ENCODE data around the gene SSC4D. TPM values are rescaled to one million over a fixed set of nuclear protein-coding genes. Genes with fewer than 3 reads are reported as not detected.
"Not testable (repeated sequence)": the region's sequence is repeated elsewhere in the genome, so short reads cannot be mapped to it uniquely, and the experiment has no call there.

The SSC4D gene
- 0.99 TPM for total RNA-seq
- long read RNA-seq, partial matches to known transcripts, result 4 of 4 reads
- long read RNA-seq, other reads (novel, unspliced or antisense), result 0 of 4 reads

DNA sequence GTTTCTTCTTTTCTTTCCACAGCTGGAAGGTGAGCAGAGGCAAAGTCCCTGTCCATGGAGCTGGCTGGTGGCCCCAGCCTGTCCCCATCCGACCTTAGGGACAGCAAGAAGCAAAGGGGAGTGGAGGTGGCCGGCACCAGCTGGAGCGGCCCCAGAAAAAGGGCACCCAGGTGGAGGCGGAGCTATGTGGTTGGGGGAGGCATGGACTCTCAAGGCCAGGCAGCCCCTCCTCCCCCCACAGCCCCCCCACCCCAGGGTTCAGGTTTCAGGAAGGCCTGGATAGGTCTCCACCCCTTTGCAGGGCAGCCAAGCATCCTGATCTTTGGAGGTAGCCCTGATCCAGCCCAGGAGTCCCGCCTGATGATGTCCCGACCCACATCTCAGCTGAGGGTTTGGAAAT, at the start of gene SSC4D:
TSS of gene SSC4D (minus strand) at position 161 of the 400 bp plus-strand sequence. CDS start 5,258 bp downstream, outside the sequence.
- Histone ChIP-seq H3K4me1 (no peaks in the 10 kb centered on the region), H3K36me3 (no peaks in the 10 kb centered on the region), H3K4me3 (no peak within 1 kb of the TSS), H3K27me3 (ENCODE audit: low read depth) (peaks cover 7% of the 10 kb centered on the region), H3K9me3 (replicated peaks) (no peaks in the 10 kb centered on the region), H3K27ac (replicated peaks) (no peak within 1 kb of the TSS)
- DNase-seq, result no peak
- TF ChIP-seq, protein P1, sequence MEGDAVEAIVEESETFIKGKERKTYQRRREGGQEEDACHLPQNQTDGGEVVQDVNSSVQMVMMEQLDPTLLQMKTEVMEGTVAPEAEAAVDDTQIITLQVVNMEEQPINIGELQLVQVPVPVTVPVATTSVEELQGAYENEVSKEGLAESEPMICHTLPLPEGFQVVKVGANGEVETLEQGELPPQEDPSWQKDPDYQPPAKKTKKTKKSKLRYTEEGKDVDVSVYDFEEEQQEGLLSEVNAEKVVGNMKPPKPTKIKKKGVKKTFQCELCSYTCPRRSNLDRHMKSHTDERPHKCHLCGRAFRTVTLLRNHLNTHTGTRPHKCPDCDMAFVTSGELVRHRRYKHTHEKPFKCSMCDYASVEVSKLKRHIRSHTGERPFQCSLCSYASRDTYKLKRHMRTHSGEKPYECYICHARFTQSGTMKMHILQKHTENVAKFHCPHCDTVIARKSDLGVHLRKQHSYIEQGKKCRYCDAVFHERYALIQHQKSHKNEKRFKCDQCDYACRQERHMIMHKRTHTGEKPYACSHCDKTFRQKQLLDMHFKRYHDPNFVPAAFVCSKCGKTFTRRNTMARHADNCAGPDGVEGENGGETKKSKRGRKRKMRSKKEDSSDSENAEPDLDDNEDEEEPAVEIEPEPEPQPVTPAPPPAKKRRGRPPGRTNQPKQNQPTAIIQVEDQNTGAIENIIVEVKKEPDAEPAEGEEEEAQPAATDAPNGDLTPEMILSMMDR (IDR thresholded peaks at IDR 0.05; ENCODE audit: borderline replicate concordance), result no peak
- intact Hi-C loops (cut with micrococcal nuclease), result no loop called here

DNA sequence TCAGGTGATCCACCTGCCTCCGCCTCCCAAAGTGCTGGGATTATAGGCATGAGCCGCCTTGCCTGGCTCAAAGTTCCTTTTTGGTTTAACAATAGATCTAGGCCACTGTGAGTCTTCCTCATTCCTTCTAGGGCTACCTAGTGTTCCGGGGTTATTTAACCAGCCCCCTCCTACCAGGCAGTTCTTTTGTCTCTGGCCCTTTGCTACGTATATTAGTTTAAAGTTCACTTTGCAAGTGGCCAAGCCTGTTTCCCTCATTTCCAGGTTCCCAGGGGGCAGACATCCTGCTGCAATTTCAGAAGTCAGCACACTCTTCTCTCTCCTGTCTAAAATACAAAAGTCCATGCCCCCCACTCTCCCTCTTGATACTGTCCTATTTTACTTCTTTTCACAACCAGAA, 49.0 kb upstream of the SSC4D start:
- H3K4me3 ChIP-seq; H3K27ac ChIP-seq (replicated peaks); H3K36me3 ChIP-seq; DNase-seq; intact Hi-C loops (cut with micrococcal nuclease); H3K4me1 ChIP-seq; H3K27me3 ChIP-seq (ENCODE audit: low read depth); H3K9me3 ChIP-seq (replicated peaks): not testable (repeated sequence)

DNA sequence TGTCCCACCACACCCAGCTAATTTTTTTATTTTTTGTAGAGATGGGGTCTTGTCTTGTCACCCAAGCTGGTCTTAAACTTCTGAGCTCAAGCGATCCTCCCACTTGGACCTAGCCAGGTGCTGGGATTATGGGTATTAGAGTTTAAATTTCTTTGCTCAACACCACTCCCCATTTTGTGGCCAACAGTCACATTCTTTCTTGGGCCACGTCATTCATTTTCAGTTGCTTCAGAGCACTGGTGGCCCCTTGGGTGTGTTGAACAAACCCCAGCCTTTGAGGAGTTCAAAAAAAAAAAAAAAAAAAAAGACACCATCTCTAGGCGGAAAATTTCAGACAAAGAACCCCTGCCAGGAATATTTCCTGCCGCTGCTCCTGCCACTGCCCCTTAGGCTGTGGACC, 47.5 kb upstream of the SSC4D start:
- H3K4me3 ChIP-seq; H3K9me3 ChIP-seq (replicated peaks); intact Hi-C loops (cut with micrococcal nuclease); H3K27ac ChIP-seq (replicated peaks); H3K36me3 ChIP-seq; DNase-seq; H3K27me3 ChIP-seq (ENCODE audit: low read depth); H3K4me1 ChIP-seq: not testable (repeated sequence)

DNA sequence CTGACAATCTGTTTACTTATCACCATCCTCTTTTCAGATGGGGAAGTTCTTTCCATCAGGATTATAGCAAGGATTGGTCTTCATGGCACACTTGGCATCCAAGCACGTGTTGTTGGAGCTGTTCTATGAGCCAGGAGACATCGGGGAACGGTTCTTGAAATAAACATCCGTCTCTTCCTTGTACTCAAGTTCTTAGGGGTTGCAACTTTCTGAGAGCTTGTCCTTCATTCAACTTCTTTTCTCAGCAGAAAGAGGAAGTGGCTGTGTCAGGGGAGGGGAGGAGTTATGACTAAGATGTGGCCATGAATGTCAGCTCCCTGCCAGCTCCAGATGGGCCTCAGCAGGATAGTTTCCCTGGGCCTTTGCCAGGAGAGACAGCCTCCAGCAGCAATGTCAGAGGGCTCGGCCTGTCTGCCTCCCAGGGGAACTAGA, 36.1 kb upstream of the SSC4D start:
- H3K27ac ChIP-seq (replicated peaks), result peak overlapping the region; percentile 57
- H3K9me3 ChIP-seq (replicated peaks); H3K4me1 ChIP-seq; H3K36me3 ChIP-seq; H3K4me3 ChIP-seq; intact Hi-C loops (cut with micrococcal nuclease); H3K27me3 ChIP-seq (ENCODE audit: low read depth): not testable (repeated sequence)
- peak; percentile 62 for DNase-seq

DNA sequence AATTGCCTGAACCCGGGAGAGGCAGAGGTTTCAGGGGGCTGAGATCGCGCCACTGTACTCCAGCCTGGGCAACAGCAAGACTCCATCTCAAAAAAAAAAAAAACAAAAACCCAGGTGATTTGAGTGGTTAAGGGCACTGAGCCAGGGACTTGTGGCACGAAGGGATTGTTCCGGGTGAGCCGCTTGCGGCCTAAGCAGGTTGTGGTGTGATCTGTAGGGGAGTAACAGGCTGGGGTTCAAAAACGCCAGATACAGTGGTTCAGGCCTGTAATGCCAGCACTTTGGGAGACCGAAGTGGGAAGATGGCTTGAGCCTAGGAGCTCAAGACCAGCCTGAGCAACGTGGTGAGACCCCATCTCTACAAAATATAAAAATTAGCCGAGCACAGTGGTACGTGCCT, 34.3 kb upstream of the SSC4D start:
- DNase-seq; intact Hi-C loops (cut with micrococcal nuclease); H3K4me3 ChIP-seq; H3K9me3 ChIP-seq (replicated peaks); H3K27ac ChIP-seq (replicated peaks); H3K4me1 ChIP-seq; H3K27me3 ChIP-seq (ENCODE audit: low read depth); H3K36me3 ChIP-seq: not testable (repeated sequence)

DNA sequence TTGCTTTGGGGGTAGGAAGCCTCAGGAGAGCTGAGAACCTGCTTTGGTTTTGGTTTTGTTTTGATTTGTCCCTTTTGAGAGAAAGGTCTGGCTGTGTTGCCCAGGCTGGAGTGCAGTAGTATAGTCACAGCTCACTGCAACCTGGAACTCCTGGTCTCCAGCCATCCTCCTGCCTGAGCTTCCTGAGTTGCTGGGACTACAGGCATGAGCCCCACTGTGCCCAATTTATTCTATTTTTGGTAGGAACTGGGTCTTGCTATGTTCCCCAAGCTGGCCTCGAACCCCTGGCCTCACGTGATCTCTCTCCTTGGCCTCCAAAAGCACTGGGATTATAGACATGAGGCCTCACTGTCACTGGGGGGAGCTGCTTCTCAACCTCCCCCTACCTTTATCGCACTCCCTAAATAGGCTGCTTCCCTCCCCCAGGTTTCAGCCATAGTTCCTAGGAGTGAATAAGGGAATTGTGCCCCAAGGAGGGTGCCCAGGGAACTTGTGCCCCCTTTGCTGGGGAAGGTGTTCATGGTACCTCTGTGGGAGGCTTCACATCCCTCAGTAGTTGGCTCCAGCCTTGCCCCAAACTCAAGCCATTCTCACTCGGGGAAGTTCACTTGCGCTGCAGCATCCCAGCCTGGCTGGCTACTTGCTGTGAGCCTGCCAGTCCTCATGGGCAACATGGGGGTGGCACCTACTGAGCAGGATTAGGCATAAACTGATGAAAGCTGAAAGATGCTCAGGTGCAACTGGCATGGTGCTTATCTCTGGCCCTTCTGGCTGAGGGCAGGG, 33.4 kb upstream of the SSC4D start:
- H3K4me1 ChIP-seq; H3K36me3 ChIP-seq; H3K4me3 ChIP-seq; intact Hi-C loops (cut with micrococcal nuclease); H3K27me3 ChIP-seq (ENCODE audit: low read depth); H3K27ac ChIP-seq (replicated peaks); DNase-seq; H3K9me3 ChIP-seq (replicated peaks): not testable (repeated sequence)

DNA sequence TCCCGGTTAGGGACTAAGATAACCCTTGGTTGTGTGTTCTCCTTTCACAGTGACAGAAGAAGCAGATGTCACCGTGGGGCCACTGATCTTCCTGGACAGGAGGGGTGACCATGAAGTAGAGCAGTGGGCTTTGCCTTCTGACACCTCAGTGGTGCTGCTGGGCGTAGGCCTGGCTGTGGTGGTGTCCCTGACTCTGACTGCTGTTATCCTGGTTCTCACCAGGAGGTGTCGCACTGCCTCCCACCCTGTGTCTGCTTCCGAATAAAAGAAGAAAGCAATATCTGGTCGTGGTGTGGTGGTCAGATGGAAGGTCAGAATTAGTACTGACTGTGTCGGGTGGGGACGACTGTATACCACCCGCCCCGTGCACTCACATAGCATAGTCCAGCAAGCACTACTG, 32.3 kb upstream of the SSC4D start:
- H3K4me1 ChIP-seq; H3K27me3 ChIP-seq (ENCODE audit: low read depth); H3K27ac ChIP-seq (replicated peaks); H3K9me3 ChIP-seq (replicated peaks); DNase-seq; H3K4me3 ChIP-seq; H3K36me3 ChIP-seq; intact Hi-C loops (cut with micrococcal nuclease): not testable (repeated sequence)

DNA sequence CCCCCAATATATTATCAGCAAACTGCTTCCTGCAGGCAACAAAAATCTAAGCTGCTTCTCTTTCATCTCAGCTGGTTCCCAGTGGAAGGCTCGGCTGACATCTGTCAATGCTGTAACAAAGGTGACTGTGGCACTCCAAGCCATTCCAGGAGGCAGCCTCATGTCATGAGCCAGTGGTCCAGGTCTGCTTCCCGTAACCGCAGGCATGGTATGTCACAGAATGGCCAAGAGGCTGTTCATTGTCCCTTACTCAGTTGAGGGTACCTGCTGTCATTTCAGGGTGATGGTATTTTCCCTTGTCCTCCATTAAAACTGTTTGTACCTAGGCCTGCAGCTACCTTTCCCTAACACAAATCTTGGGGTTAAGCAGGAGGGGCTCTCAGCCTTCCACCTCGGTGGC, 30.9 kb upstream of the SSC4D start:
- H3K36me3 ChIP-seq; DNase-seq; H3K27me3 ChIP-seq (ENCODE audit: low read depth); H3K4me1 ChIP-seq; intact Hi-C loops (cut with micrococcal nuclease); H3K9me3 ChIP-seq (replicated peaks); H3K4me3 ChIP-seq; H3K27ac ChIP-seq (replicated peaks): not testable (repeated sequence)

DNA sequence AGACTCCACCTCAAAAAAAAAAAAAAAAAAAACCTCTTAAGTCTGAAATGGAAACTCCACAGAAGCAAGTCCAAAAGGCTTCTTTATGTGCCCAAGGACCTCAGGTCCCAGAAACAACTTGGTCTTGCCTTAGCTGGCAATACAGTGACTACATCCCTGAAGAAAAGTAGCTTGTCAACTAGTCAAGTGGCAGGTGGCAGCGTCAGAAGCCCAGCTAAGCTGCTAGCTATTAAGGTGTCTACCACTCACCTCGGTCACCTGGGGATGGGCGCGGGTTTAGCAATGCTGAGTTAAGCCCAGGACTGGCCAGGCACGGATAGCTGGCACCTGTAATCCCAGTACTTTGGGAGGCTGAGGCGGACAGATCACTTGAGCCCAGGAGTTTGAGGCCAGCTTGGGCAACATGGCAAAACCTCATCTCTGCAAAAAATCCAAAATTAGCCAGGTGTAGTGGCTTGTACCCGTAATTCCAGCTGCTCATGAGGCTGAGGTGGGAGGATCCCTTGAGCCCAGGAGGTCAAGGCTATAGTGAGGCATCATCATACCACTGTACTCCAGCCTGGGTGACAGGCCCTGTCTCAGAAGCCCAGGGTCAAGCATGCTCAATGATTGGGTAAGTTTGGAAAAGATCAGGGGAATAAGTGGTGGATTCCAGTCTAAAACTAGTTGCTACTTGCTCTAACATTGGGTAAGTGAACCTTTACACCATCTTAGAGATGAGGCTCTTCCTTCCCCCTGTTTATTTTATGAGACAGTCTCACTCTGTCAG, 29.8 kb upstream of the SSC4D start:
- DNase-seq; H3K4me1 ChIP-seq; H3K36me3 ChIP-seq; H3K27ac ChIP-seq (replicated peaks); H3K9me3 ChIP-seq (replicated peaks); H3K4me3 ChIP-seq; H3K27me3 ChIP-seq (ENCODE audit: low read depth); intact Hi-C loops (cut with micrococcal nuclease): not testable (repeated sequence)

Data from left ventricle myocardium inferior (tissue), 1 donor.